ENCODE measurements around the gene PIK3AP1. TPM values are rescaled to one million over a fixed set of nuclear protein-coding genes. Genes with fewer than 3 reads are reported as not detected.

The PIK3AP1 gene
- total RNA-seq, 2 donors from 2014 or later: 3.8 to 15.6 TPM

GRCh38 chr10:96614515-96614914 lies 105.8 kb downstream of the PIK3AP1 start:
- WGBS: 82% methylated on average over 2 of the region's 2 CpGs
- Histone ChIP-seq H3K4me3 (no peak overlapping the region), H3K27me3 (replicated peaks; ENCODE audit: insufficient read depth) (no peaks in the 10 kb centered on the region), H3K27ac (no peak overlapping the region), H3K36me3 (no peaks in the 10 kb centered on the region), H3K9me3 (no peaks in the 10 kb centered on the region), H3K4me1 (replicated peaks) (peaks cover 13% of the 10 kb centered on the region)
- intact Hi-C loops (cut with DNase I): no loop called here
- DNase-seq (ENCODE audit: low spot score): no peak
- TF ChIP-seq, protein P1, sequence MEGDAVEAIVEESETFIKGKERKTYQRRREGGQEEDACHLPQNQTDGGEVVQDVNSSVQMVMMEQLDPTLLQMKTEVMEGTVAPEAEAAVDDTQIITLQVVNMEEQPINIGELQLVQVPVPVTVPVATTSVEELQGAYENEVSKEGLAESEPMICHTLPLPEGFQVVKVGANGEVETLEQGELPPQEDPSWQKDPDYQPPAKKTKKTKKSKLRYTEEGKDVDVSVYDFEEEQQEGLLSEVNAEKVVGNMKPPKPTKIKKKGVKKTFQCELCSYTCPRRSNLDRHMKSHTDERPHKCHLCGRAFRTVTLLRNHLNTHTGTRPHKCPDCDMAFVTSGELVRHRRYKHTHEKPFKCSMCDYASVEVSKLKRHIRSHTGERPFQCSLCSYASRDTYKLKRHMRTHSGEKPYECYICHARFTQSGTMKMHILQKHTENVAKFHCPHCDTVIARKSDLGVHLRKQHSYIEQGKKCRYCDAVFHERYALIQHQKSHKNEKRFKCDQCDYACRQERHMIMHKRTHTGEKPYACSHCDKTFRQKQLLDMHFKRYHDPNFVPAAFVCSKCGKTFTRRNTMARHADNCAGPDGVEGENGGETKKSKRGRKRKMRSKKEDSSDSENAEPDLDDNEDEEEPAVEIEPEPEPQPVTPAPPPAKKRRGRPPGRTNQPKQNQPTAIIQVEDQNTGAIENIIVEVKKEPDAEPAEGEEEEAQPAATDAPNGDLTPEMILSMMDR (IDR thresholded peaks at IDR 0.05): no peak
- TF ChIP-seq POLR2AphosphoS5 (IDR thresholded peaks at IDR 0.05): no peak

- no peaks in the 10 kb centered on the region for H3K9me3 ChIP-seq
- H3K4me1 ChIP-seq (replicated peaks): peaks cover 7% of the 10 kb centered on the region
- 93% methylated on average over 3 of the region's 3 CpGs for WGBS
- no peak for DNase-seq (ENCODE audit: low spot score)
- intact Hi-C loops (cut with DNase I): no loop called here
- no peaks in the 10 kb centered on the region for H3K27me3 ChIP-seq (replicated peaks; ENCODE audit: insufficient read depth)
- no peaks in the 10 kb centered on the region for H3K36me3 ChIP-seq
- H3K4me3 ChIP-seq: no peak overlapping the region
- H3K27ac ChIP-seq: no peak overlapping the region
- TF ChIP-seq POLR2AphosphoS5 (IDR thresholded peaks at IDR 0.05) (no peak), POLR2A (IDR thresholded peaks at IDR 0.05) (no peak)
- TF ChIP-seq, protein P1 (IDR thresholded peaks at IDR 0.05): no peak
Observed at GRCh38 chr10:96613576-96613975, 106.7 kb downstream of the PIK3AP1 start.

- peak overlapping the region; percentile 55 to 71 for H3K27ac ChIP-seq
- peak; percentile 35 for DNase-seq (ENCODE audit: low spot score)
- 53% methylated on average over 8 of the region's 8 CpGs for WGBS
- TF ChIP-seq, protein P1 (IDR thresholded peaks at IDR 0.05): no peak
- TF ChIP-seq POLR2AphosphoS5 (IDR thresholded peaks at IDR 0.05): peak; percentile 37
- H3K9me3 ChIP-seq: no peaks in the 10 kb centered on the region
- H3K4me1 ChIP-seq (replicated peaks): peaks cover 5% of the 10 kb centered on the region
- H3K4me3 ChIP-seq: no peak overlapping the region
- no peaks in the 10 kb centered on the region for H3K36me3 ChIP-seq
- intact Hi-C loops (cut with DNase I): no loop called here
- no peaks in the 10 kb centered on the region for H3K27me3 ChIP-seq (replicated peaks; ENCODE audit: insufficient read depth)
Observed at GRCh38 chr10:96612055-96612830, 108.1 kb downstream of the PIK3AP1 start.

DNA sequence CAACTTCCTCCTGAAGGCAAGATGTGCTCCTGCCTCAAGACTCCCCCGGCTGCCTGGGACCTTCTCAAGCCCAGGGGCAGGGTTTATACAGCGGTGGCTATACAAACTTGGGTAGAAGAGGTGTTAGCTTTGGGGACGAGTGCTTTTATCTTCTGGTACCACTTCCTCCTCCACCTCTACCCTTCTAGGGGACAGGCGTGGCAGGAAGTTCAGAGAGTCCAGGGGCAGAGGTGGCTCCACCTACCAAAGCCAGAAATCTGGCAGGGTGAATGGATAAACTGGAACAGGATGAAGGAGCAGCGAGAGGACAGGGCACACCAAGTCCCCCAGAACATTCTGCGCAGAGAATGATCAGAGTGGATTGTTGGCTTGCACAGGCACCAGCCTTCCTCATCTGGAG lies 109.5 kb downstream of the PIK3AP1 start:
- Histone ChIP-seq H3K27ac (peak overlapping the region in 1 of 2 donors; percentile 55), H3K4me3 (no peak overlapping the region), H3K4me1 (replicated peaks) (peaks cover 5% of the 10 kb centered on the region), H3K36me3 (no peaks in the 10 kb centered on the region), H3K9me3 (no peaks in the 10 kb centered on the region), H3K27me3 (replicated peaks; ENCODE audit: insufficient read depth) (no peaks in the 10 kb centered on the region)
- DNase-seq (ENCODE audit: low spot score): no peak
- 74% methylated on average over 6 of the region's 6 CpGs for WGBS
- TF ChIP-seq POLR2A (IDR thresholded peaks at IDR 0.05) (no peak), POLR2AphosphoS5 (IDR thresholded peaks at IDR 0.05) (no peak)
- TF ChIP-seq, protein P1 (IDR thresholded peaks at IDR 0.05): no peak
- intact Hi-C loops (cut with DNase I): no loop called here

DNA sequence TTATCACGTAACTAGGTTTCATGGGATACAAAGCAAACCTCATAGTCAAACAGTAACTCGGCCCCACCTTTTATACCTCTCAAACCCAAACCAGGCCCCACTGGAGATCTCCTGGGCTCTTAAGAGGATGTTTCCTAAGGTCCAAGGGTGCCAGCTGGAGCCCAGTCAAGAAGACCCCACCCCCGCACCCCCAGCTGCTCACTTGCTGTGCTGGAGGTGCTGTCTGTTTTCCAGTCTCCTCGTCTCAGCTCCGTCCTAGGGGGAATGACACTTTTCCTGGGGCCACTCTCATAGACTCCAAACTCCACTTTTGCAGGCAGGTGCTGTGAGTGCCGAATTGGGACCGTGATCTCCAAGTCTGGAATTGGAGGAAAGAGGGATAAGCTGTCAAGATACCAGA lies 110.8 kb downstream of the PIK3AP1 start:
- intact Hi-C loops (cut with DNase I): no loop called here
- no peaks in the 10 kb centered on the region for H3K36me3 ChIP-seq
- no peaks in the 10 kb centered on the region for H3K27me3 ChIP-seq (replicated peaks; ENCODE audit: insufficient read depth)
- WGBS: 88% methylated on average over 7 of the region's 7 CpGs
- TF ChIP-seq POLR2A (IDR thresholded peaks at IDR 0.05) (no peak), POLR2AphosphoS5 (IDR thresholded peaks at IDR 0.05) (no peak)
- TF ChIP-seq, protein P1 (IDR thresholded peaks at IDR 0.05): no peak
- H3K4me3 ChIP-seq: no peak overlapping the region
- peaks cover 5% of the 10 kb centered on the region for H3K4me1 ChIP-seq (replicated peaks)
- no peaks in the 10 kb centered on the region for H3K9me3 ChIP-seq
- H3K27ac ChIP-seq: no peak overlapping the region
- no peak for DNase-seq (ENCODE audit: low spot score)

All from prostate gland (tissue), 2 donors.